HG03064 (cell line): ENCODE data around the gene TSSK6.

Experiments used
- ATAC-seq: cut with Tn5 transposase; IDR thresholded peaks from one replicate; pipeline ENCODE4 v1.9.1; 2021; ENCODE audit warnings: low read depth; ENCODE audit not compliant: unreplicated experiment

TSSK6 gene

GRCh38 chr19:19531951-19532805 is 16.8 kb upstream of the TSSK6 start:
- no peak for ATAC-seq

DNA sequence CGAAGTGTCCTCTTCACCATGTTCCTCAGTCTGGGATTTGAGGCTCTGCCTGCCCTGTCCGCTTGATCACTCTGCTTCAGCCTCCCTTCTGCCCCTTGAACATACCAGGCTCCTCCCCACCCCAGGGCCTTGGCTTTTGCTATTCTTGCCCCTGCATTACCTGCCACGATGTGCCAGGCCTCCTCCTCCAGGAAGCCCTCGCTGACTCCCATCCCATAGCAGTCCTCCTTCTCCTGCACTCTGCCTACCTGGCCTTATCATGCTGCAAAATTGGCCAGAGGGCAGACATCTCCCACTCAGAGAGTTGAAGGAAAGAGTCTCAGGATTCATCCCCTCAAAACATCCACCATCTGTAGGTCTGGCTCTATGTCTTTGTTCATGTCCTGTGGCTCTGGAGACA is 15.5 kb upstream of the TSSK6 start:
- no peak for ATAC-seq

DNA sequence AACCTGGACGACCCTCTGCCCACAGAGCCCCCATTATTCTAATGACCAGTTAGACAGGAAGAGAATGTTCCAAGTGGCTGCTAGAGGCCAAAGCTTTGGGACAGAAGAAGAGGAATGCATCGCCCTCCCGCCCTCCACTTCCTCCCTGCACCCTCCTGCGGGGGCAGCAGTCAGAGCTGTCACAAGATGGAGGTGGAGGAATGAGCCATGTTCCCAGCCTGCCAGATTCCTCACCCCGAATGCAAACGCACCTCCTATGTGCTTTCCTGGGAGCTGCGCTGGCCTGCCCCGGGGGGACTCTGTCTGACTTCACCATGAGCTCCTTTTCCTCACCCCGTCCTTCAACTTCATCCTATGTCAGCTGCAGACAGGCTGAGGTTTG is 15.1 kb upstream of the TSSK6 start:
- ATAC-seq: no peak

DNA sequence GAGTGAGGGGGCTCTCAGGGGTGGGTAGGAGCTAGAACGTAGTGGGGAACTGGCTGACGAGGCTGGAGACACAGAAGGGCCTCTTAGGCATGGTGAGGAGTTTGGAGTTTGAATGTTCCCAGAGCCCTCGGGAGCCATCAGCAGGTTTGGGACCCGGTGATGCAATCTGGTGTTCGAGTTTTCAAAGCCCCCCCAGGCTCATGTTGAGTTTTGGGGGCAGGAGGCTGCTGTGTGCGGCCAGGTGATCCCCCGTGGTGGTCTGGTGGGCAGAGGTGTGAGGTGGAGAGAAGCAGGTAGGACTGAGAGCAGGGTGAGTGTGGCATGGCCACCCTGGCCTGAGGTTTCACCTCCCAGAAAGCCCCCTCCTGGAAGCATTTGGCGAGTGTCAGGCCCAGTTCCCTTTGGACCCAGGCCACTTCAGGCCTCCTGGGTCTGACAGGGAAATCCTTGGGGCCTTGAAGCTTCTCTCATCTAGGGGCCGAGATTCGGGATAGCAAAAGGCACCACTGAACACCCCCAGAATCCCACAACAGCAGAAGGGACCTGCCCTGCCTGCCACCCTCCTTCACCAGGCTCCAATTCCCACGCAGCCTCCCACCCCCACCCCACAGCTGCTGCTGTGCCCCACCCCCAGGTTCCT is 14.6 kb upstream of the TSSK6 start:
- no peak for ATAC-seq

DNA sequence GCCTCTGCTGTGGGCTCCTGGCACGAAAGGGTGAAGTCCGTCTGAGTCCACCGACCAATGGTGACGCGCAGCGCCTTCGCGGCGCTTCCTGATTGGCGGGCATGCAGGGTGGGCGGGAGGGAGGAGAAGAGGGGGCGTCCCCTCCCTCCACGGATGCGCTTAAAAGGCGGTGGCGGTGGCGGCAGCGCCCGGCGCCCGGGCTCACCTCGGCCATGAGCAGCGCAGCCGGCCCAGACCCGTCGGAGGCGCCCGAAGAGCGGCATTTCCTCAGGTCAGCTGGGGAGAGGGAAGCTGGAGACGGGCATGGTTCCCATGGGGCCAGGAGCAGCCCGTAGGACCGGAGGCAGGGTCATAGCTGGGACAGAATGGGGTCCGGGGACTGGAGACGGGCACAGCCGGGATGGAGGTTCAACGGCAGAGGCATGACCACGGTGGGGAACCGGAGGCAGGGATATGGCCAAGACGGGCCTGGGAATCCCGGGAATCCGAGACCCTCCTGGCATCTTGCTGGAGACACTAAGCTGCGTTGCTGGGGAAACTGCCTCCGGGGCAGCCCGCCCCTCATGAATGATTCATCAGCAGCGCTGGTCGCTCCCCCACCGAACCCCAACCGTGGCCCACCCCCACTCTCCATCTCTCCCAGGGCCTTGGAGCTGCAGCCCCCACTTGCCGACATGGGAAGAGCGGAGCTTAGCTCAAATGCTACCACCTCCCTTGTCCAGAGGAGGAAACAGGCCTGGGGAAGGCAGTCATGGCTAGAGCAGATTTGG is 13.6 kb upstream of the TSSK6 start, which contains the start of gene YJEFN3:
TSS of gene YJEFN3 (plus strand) at position 191 of the 770 bp plus-strand sequence. CDS start at position 213, 22 bp downstream.
- ATAC-seq: no peak

GRCh38 chr19:19527674-19528625 is 12.6 kb upstream of the TSSK6 start:
- ATAC-seq: no peak

- no peak for ATAC-seq
Observed at GRCh38 chr19:19527371-19527656, 12.0 kb upstream of the TSSK6 start.

- no peak for ATAC-seq
Observed at GRCh38 chr19:19526581-19527370, 11.4 kb upstream of the TSSK6 start.

- no peak for ATAC-seq
Observed at GRCh38 chr19:19525611-19526380, 10.4 kb upstream of the TSSK6 start.

DNA sequence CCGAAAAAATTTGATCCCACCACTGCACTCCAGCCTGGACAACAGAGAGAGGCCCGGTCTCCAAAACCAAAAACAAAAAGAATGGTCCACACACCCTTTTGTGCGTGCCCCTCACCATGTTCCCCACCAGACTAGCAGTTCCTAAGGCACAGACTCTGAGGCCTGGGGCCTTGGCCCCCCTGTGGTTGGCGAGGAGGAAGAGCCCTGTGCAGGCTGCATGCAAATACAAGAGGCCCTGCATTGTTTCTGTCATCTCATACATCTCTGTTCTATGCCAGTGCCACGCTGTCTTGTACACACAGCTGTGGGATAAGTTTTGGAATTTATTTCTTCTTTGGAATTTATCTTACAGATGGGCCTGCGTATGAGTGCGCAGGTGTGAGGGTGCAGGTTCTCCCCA is 8.7 kb upstream of the TSSK6 start:
- ATAC-seq: no peak

DNA sequence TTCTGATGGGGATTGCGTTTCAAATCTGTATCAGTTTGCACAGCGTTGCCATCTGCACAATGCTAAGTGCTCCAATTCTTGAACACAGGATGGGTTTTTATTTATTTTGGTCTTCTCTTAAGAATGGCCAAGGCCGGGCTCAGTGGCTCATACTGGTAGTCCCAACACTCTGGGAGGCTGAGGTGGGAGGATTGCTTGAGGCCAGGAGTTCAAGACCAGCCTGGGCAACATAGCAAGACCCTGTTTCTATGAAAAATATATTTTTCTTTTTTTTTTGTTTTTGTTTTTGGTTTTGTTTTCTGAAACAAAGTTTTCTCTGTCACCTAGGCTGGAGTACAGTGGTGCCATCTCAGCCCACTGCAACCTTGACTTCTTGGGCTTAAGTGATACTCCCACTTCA is 7.8 kb upstream of the TSSK6 start:
- ATAC-seq: no peak

DNA sequence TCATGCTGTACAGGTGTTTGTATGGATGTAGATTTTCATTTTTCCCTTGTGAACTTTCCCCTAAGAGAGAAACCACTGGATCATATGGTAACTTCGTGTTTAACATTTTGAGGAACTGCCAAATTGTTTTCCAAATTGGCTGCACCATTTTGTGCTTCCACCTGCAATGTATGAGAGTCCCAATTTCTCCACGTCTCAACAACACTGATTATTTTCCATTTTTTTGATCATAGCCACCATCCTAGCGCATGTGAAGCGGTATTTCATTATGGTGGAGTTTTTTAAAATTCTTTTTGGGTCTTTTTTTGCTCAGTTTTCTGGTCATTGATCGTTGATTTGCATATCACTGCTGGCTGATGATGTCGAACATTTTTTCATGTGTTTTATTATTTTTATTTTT is 5.6 kb upstream of the TSSK6 start:
- no peak for ATAC-seq

DNA sequence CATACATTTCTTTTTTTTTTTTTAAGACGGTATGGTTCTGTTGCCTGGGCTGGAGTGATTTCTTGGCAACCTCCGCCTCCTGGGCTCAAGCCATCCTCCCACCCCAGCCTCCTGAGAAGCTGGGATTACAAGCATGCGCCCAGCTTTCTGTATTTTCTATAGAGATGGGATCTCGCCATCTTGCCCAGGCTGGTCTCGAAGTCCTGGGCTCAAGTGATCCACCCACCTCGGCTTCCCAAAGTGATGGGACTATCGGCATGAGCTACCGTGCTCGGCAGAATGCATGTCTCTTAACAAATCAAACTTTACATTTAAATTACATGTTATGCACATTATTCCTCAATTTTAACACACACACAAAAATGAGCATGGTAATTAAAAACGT is 1.9 kb upstream of the TSSK6 start:
- no peak for ATAC-seq

GRCh38 chr19:19515642-19516519 is 533 bp upstream of the TSSK6 start, which contains the start of gene NDUFA13:
Gene NDUFA13, plus strand, starts transcription at chr19:19516225. Its CDS starts 14 bp downstream, at chr19:19516239.
- peak; percentile 81 for ATAC-seq

GRCh38 chr19:19514215-19514657 is 1.1 kb downstream of the TSSK6 start:
- ATAC-seq: no peak

DNA sequence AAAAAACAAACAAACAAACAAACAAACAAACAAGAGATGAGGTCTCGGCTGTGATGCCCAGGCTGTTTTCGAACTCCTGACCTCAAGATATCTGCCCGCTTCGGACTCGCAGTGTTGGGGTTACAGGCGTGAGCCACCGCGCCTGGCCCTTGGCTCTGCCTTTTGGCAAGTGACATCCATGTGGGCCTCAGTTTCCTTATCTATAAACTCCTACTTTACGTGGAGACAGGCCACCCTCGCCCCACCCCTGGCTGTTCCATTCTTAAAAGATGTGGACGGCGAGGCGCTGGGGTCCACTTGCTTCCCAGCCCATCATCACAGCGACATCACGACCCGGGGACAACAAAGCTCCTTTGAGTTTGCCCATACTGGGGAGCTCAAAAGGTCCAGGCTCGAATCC is 1.7 kb downstream of the TSSK6 start:
- ATAC-seq: no peak

DNA sequence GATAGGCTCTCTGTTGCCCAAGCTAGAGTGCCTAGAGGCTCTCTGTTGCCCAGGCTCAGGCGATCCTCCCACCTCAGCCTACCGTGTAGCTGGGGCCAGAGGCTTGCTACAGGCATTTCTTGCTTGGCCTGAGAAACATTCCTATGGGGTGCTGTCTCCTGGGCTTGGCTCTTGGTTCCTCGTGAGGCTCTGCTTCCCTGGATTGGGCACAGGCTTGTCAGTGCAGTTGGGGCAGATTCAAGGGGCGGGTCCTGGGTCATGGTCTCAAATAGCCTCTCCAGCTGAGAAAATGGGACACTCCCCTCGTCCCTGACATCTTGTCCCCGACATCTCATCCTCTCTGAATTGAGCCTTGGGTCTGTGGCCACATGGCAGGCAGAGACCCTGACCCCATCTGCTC is 4.9 kb downstream of the TSSK6 start:
- ATAC-seq: no peak

- ATAC-seq: no peak
Observed at GRCh38 chr19:19508217-19508616, 7.1 kb downstream of the TSSK6 start.
